NCI-H1930 (cell line): ENCODE results near the gene ZGRF1.
A peak's percentile ranks its signal among the peaks of the same experiment; 100 is the strongest.
"Not testable (repeated sequence)": the region's sequence is repeated elsewhere in the genome, so short reads cannot be mapped to it uniquely, and the experiment has no call there.

Source experiments
- DNase-seq, 2 experiments: peaks; one replicate each; lab custom pipeline; 2025; lab: John Stamatoyannopoulos, UW

ZGRF1 gene, protein sequence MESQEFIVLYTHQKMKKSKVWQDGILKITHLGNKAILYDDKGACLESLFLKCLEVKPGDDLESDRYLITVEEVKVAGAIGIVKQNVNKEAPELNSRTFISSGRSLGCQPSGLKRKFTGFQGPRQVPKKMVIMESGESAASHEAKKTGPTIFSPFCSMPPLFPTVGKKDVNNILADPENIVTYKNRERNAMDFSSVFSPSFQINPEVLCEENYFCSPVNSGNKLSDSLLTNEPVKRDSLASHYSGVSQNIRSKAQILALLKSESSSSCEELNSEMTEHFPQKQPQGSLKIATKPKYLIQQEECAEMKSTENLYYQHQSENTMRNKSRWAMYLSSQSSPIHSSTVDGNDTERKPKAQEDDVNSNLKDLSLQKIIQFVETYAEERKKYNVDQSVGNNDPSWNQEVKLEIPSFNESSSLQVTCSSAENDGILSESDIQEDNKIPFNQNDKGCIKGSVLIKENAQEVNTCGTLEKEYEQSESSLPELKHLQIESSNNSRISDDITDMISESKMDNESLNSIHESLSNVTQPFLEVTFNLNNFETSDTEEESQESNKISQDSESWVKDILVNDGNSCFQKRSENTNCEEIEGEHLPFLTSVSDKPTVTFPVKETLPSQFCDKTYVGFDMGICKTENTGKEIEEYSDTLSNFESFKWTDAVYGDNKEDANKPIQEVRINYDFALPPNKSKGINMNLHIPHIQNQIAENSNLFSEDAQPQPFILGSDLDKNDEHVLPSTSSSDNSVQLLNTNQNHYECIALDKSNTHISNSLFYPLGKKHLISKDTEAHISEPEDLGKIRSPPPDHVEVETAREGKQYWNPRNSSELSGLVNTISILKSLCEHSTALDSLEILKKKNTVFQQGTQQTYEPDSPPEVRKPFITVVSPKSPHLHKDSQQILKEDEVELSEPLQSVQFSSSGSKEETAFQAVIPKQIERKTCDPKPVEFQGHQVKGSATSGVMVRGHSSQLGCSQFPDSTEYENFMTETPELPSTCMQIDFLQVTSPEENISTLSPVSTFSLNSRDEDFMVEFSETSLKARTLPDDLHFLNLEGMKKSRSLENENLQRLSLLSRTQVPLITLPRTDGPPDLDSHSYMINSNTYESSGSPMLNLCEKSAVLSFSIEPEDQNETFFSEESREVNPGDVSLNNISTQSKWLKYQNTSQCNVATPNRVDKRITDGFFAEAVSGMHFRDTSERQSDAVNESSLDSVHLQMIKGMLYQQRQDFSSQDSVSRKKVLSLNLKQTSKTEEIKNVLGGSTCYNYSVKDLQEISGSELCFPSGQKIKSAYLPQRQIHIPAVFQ (N-terminal part only)

DNA sequence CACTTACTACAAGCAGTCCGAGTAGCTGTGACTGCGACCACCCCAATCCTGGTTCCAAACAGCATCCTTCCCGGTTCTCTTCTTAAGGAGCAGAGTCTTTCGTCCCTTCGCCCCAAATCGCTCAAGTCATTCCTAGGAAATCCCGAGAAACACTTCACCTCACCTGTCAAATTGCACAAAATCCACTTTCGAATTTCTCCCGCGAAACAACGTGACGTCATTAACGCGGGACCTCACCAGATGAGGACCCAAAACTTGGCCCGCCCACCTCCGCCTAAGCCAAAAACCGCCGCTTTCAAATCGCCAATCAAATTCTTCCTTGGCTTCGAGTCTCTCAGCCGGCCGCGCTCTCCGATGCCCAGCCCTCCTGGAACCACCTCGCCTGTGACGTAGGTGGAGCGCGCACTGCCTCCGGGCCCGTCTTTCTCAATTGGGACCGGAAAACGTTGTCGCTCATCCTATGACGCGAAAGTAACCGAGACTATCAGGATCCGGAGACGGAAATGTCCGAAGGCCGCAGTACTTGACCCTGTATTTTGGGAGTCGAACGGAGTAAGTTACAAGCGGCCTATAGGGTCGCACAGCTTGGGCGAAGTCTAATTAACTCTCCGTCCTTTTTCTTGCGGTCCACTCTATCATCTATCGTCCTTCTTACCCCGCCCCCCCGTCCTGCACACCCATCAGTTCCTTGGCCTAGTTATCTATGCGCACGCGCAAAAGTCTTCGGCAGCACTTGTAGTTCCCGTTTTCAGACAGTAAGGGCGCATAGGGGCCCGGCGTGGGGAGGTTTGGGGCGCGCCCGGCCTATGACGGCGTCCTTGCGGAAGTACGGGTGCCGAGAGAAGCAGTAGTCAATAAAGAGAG, at the start of gene ZGRF1, which contains the start of gene LARP7:
Gene ZGRF1 (minus strand): TSS at position 222 of the 864 bp plus-strand sequence. CDS start 3,733 bp downstream, outside the sequence.
Gene LARP7 (plus strand): TSS at position 456 of the 864 bp plus-strand sequence. CDS start 7,527 bp downstream, outside the sequence.
- peak; percentile 98 to 99 for DNase-seq

DNA sequence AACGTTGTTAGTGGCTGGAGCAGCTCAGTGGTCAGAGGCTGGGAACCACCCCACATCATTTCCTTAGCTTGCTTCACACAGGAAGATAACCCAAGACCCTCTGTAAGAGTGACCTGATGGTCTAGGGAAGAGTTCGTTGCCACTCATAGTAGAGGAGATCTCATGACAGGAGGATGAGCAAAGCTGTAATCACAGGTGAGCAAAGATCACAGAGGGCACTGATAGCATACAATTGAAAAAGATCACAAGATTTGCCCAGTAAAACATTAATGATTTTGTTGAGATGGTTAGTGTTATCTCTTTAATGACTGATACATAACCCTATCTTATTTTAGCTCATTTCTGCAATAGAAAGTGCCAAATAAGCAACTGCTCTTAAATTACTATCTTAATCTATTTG, 44.3 kb upstream of the ZGRF1 start:
- DNase-seq = no peak

DNA sequence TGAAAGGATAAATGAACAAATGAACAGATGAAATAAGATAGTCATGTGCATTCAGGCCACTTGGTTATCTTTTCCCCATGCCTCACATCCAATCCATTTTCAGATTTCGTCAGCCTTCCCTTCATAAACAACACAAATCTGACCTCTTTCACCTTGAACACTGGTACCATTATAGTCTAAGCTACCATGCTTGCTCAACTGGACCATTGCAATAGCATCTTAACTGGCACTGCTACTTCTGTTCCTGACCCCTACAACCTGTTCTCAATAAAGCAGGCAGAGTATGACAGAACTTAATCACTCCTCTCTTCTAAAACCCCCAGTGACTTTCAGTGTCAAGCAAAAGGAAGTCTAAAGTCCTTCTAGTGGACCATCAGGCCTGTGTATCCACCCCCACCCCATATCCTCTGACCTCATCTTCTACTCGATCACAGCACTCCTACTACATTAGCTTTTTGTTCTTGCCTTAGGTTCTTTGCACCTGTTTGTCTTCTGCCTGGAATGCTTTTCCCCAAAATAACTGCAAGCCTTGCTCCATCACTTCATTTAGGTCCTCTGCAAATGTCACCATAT, 40.9 kb upstream of the ZGRF1 start:
- DNase-seq = no peak

DNA sequence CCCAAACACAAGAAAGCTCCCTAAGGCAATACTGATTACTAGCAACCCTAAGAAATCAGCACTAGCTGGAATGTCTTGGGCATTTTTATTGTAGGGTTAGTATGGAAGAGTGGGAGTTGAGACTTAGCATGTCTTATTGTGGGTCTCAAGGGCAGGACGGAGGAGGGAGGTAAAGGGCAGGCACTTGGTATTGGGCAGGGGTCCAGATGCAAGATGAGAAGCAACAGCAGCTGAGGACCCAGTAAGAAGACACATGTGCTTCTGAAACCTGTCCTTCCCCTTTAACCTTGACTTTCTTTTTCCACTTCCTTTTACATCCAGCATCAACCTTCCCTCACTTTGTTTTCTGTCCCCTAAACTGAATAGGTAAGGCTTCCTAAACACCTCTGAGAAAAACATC, 37.7 kb upstream of the ZGRF1 start:
- DNase-seq = no peak

DNA sequence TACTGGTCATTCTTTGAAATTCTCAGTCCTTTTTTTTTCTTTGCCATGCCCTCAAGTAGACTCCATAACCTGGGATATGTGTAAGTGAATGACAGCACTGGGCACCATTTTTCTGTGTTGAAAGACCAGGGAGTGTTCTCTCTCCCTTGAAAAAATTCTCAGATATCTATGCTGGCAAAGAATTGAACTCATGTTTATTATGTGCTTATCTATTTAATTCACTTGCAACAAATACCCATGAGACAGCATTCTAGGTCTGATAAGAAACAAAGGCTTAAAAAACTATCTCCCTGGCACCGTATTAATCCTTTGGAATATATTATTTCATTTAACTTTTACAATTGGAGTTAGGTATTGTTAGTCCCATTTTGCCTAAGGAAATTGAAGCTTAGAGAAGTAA, 37.0 kb upstream of the ZGRF1 start:
- DNase-seq = no peak

DNA sequence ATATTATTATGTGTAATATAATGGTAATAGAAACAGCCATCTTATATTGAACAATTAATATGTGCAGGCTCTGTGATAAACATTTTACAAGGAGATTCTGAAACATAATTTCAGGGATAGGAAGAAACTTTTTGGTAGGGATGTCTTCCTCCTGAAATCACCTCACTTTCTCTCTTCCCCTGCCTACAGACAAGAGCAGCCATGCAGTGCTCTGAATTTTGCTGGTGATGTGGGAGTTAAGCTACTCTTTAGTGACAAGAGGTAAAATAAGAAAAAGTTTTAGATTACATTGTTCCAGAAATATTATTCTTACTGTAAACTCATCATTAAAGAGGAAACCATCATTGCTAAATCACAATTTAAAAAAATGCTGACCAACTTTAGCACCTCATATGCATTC, 36.4 kb upstream of the ZGRF1 start:
- DNase-seq = no peak

DNA sequence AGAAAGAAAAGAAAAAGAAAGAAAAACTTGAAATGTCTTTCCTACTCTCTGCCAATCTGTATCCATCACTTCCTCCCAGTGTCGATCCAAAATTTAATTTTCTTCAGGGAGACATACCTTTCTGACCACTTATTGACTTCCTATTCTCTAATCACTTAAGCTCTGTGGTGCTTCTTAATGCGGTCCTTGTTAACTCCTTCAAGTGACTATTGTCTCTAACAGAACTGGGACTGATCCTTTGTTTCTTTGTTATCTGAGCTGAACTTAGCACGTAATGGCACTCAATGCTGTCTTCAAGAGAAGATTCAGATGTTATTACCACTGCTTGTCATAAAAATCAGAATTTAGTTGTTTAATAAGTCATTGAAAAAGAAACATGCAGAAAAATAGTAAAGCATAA, 31.4 kb upstream of the ZGRF1 start:
- no peak for DNase-seq

DNA sequence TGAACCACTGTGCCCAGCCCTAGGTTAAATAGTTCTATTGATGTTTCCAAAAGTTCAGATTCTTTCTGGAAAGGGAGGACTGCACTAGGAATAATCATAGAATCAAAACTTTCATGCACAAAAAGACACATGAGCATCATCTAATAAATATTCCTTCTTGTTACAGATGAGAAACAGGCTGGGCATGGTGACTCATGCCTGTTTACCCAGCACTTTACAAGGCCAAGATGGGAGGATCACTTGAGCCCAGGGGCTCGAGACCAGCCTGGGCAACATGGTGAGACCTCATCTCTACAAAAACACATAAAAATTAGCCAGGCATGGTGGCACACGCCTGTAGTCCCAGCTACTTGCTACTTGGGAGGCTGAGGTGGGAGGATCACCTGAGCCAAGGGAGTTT, 27.9 kb upstream of the ZGRF1 start:
- DNase-seq = no peak

DNA sequence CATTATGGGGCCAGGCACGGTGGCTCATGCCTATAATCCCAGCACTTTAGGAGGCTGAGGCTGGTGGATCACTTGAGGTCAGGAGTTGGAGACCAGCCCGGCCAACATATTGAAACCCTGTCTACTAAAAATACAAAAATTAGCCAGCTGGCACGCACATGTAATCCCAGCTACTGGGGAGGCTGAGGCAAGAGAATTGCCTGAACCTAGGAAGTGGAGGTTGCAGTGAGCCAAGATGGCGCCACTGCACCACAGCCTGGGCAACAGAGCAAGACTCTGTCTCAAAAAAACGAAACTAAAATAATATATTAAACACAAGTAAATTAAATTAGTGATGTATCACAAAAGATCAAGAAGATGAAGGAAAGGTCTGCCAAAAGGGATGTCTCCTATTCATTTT, 19.4 kb upstream of the ZGRF1 start:
- not testable (repeated sequence) for DNase-seq

DNA sequence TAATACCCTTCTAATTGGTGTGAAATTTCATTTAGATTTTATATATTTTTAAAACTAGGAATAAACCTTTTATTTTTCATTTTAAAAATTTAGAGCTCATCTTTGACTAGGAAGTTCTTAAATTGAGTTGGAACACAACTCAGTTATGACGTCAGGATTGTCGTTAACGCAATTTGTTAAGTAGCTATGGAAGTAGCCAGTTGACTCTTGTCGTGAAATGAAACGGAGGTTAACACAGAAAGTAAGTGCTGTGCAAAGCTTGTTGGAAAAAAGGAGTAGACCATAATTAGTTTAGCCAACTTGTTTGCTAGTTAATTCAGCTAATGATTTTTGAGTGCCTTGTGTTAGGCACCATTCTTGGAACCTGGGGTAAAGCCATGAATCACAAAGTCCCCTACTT, 18.6 kb upstream of the ZGRF1 start:
- no peak for DNase-seq

DNA sequence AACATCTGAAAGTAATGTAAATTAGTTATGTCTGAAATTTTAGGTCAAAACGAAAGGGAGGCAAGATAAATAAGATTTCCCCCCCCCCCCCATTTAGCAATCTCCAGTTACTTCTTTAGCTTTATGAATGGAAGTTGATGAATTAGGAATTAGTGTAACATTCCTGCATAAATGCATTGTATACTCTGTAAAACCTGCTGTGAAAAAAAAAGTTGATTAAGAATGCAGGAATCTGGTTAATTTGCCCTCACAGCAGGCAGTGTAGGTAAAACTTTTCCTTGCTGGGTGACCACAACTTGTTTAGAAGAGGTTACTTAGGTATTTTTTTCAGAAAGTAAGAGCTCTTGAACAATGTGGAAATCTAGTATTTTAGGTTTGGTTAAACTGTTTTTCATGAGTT, 15.5 kb upstream of the ZGRF1 start:
- DNase-seq = no peak

DNA sequence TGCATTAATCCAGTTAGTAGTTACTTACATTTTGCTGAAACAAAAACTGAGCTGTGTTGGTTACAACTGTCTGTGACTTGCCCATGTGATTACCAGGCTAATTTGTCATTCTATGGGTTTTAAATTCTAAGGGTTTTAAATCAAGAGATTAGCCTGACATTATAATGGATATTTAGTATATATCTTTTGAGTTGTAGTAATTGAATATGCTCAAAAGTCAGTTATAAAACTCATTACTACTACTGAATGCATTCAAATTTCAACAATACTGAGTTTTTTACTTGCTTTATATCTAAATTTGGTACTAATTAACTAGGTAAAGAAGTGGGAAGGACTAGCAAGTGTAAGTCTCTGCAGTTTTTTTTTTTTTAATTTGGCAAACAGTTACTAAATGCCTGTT, 14.9 kb upstream of the ZGRF1 start:
- no peak for DNase-seq

DNA sequence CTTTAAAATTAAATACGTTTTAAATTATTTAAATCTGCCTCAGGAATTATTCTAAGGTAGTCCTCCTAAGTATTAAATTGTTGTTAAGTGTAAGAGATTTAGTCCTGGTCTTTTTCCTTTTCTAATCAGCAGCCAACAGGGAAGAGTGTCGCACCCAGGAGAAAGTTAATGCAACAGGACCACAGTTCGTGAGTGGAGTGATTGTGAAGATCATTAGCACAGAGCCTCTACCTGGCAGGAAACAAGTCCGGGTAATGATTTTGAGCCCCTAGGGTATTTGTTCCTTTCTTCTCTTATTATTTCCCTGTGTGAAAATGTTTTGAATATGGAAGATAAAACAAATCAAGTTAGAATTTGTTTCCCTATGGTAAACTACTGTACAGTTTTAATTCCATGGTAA, 13.6 kb upstream of the ZGRF1 start:
- DNase-seq = no peak

DNA sequence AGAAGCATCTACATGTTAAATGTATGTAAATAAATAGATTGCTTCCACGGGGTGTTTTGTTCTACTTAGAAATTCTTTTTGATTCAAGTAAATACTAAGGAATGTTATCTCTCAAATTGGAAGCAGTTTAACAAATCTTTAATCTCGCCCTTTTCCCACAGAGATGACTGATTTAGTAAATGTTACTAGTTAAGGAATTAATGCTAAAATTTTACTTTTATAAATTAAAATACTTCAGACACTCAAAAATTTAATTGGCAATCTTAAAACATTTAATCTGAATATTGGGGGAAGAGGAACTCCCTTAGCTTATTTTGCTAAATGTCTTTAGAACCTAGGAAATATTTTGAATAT, 12.3 kb upstream of the ZGRF1 start:
- no peak for DNase-seq

DNA sequence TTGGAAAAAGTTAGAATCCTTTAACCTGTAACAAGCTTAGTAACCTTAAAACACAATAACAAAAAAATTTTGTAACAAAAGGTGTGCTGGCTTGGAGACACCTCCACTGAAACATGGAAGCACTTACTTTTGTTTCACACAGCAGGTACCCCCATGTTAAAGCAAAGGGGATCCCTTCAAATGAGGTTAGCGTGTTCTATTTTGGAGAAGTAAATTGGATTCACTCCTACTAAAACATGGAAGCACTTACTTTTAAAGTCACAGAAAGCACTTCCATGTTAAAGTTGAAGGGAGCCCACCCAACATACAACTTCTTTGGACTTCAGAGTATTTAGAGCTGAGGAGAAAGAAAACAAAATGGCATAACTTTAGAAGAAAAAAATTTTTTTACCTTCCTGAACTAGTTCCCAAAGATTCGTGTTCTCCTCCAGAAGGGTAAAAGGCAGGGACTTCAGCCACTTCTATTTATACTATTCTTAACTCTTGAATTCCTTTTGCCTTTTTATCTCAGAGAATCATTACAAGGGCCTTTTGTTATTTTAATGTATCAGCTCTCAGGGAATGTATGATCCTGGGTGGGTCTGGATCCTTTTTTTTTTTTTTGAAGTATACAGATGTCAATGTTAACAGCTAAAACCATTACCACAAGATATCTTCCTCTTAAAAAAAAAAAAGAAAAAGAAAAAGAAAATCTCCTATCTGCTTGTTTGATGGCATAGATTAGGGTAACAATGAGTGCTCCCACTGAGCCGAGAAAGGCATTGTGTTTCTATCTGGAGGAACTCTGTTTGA, 11.8 kb upstream of the ZGRF1 start:
- DNase-seq = no peak

DNA sequence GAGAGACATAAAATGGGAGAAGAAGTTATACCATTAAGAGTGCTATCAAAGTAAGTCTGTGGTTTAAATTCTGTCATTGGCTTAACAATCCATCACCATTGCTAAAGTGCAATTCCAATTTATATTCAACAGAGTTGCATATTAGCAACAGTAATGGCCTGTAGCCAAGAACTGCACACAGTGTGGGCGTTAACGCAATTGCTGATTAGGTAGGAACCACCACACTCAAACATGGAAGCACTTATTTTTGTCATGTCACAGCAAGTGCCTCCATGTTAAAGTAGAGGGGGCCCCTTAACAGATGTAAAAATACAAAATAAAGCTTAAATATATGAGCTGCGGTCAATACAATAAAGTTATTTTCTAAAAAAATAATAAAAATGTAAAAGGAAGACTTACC, 11.1 kb upstream of the ZGRF1 start:
- DNase-seq = no peak

DNA sequence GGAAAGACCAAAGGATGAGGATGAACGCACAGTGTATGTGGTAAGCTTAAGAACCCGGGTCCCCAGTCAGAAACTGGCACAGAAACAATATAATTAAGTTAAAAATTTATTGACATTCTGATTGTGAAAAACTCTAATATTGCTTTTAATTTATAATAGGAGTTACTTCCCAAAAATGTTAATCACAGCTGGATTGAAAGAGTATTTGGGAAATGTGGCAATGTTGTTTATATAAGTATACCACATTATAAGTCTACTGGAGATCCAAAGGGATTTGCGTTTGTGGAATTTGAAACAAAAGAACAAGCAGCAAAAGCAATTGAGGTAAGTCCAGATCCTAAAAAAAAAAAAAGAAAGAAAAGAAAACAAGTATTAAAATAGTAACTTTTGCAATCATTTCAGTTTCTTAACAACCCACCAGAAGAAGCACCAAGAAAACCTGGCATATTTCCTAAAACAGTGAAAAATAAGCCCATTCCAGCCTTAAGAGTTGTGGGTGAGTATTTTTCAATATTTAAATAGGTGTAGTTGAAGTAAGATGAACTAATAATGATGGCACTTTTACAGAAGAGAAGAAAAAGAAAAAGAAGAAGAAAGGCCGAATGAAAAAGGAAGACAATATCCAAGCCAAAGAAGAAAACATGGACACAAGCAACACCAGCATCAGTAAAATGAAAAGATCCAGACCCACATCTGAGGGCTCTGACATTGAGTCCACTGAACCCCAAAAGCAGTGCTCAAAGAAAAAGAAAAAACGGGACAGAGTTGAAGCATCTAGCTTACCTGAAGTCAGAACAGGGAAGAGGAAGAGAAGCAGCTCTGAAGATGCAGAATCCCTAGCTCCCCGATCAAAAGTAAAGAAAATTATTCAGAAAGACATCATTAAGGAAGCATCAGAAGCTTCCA, 10.2 kb upstream of the ZGRF1 start:
- DNase-seq = no peak

DNA sequence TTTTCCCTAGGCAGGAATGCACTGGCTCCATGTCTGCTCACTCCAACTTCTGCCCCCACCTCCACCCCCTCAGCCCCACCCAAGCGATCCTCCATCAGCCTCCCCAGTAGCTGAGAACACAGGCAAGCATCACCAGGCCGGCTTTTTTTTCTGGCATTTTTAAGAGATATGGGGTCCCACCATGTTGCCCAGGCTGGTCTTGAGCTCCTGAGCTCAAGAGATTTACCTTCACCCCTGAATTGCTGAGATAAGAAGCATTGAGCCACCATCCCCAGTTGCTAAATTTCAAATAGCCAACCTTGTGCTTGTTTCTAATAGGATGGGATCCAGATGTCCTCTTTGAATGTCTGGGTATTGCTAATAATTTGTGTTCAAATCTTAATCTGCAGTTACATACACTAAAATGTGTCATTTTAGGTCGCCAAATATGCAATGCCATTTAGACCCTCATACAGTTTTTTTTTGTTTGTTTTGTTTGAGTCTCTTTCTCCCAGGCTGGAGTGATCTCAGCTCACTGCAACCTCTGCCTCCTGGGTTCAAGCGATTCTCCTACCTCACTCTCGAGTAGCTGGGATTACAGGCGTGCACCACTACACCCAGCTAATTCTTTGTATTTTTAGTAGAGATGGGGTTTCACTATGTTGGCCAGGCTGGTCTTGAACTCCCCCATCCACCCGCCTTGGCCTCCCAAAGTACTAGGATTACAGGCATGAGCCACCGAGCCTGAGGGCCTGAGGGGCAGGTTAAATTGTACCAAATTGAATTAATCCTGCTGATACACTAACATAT, 9.0 kb upstream of the ZGRF1 start:
- DNase-seq = no peak
